WTC11 (cell line): ENCODE data around the gene UBFD1.

Experiments
- CBFB ChIP-seq: sonication (generic); formaldehyde crosslinking; IDR thresholded peaks from 2 replicates; pipeline ENCODE4 v1.8.1; 2022; ENCODE audit warnings: mild to moderate bottlenecking, low read depth, missing genetic modification reagents
- CREB1 ChIP-seq: sonication (generic); formaldehyde crosslinking; IDR thresholded peaks from 2 replicates; pipeline ENCODE4 v1.8.0; 2023; ENCODE audit warnings: mild to moderate bottlenecking, missing genetic modification reagents
- CTCF ChIP-seq: fragments of 200-600 bp; IDR thresholded peaks from 2 replicates; pipeline ENCODE4 v1.8.0; 2022; ENCODE audit warnings: antibody characterized with exemption
- FOXJ3 ChIP-seq: sonication (generic); formaldehyde crosslinking; IDR thresholded peaks from 2 replicates; pipeline ENCODE4 v1.9.0; 2021; ENCODE audit warnings: missing genetic modification reagents, mild to moderate bottlenecking, borderline replicate concordance
- HMGXB4 ChIP-seq: sonication (generic); formaldehyde crosslinking; IDR thresholded peaks from 2 replicates; pipeline ENCODE4 v1.8.1; 2023; ENCODE audit warnings: mild to moderate bottlenecking, moderate library complexity, missing genetic modification reagents
- NR2C2 ChIP-seq: sonication (generic); formaldehyde crosslinking; IDR thresholded peaks from 2 replicates; pipeline ENCODE4 v1.8.0; 2022; ENCODE audit warnings: mild to moderate bottlenecking, missing genetic modification reagents
- STAT6 ChIP-seq: sonication (generic); formaldehyde crosslinking; conservative IDR thresholded peaks from 2 replicates; pipeline ENCODE4 v1.8.1; 2023; ENCODE audit warnings: mild to moderate bottlenecking, low read depth, missing genetic modification reagents, moderate library complexity
- USF1 ChIP-seq: sonication (generic); formaldehyde crosslinking; IDR thresholded peaks from 2 replicates; pipeline ENCODE4 v1.8.0; 2022; ENCODE audit warnings: mild to moderate bottlenecking, missing genetic modification reagents
- USF2 ChIP-seq: sonication (generic); formaldehyde crosslinking; IDR thresholded peaks from 2 replicates; pipeline ENCODE4 v1.8.1; 2023; ENCODE audit warnings: mild to moderate bottlenecking, missing genetic modification reagents, moderate library complexity
- ZNF121 ChIP-seq: sonication (generic); formaldehyde crosslinking; IDR thresholded peaks from 2 replicates; pipeline ENCODE4 v1.8.0; 2023; ENCODE audit warnings: missing genetic modification reagents
- ZNF138 ChIP-seq: sonication (generic); formaldehyde crosslinking; conservative IDR thresholded peaks from 2 replicates; pipeline ENCODE4 v1.8.1; 2022; ENCODE audit warnings: mild to moderate bottlenecking, moderate library complexity, missing genetic modification reagents
- ZNF263 ChIP-seq: sonication (generic); formaldehyde crosslinking; IDR thresholded peaks from 2 replicates; pipeline ENCODE4 v1.8.1; 2022; ENCODE audit warnings: low read depth, mild to moderate bottlenecking, moderate library complexity, missing genetic modification reagents
- ZNF281 ChIP-seq: sonication (generic); formaldehyde crosslinking; IDR thresholded peaks from 2 replicates; pipeline ENCODE4 v1.8.0; 2023; ENCODE audit warnings: mild to moderate bottlenecking, missing genetic modification reagents

GRCh38 chr16:23611936-23612335, 54.4 kb downstream of the UBFD1 start:
- no peak for TF ChIP-seq ZNF121 (CRISPR knock-in tag)
- TF ChIP-seq CTCF, result no peak
- TF ChIP-seq ZNF281 (CRISPR knock-in tag), result no peak
- TF ChIP-seq USF1 (CRISPR knock-in tag), result no peak
- no peak for TF ChIP-seq CBFB (CRISPR knock-in tag)
- no peak for TF ChIP-seq HMGXB4
- TF ChIP-seq ZNF138 (CRISPR knock-in tag), result no peak
- TF ChIP-seq ZNF263, result no peak
- TF ChIP-seq STAT6 (CRISPR knock-in tag), result no peak
- TF ChIP-seq USF2, result no peak
- no peak for TF ChIP-seq FOXJ3
- TF ChIP-seq CREB1 (CRISPR knock-in tag), result no peak
- no peak for TF ChIP-seq NR2C2
